Measurements from ENCODE around the gene PPP2R3A. TPM values are rescaled to one million over a fixed set of nuclear protein-coding genes. Genes with fewer than 3 reads are reported as not detected.
"Not testable (repeated sequence)": the region's sequence is repeated elsewhere in the genome, so short reads cannot be mapped to it uniquely, and the experiment has no call there.

The PPP2R3A gene
- total RNA-seq, 4 donors from 2014 or later: 34.7 to 73.4 (median 38.8) TPM

DNA sequence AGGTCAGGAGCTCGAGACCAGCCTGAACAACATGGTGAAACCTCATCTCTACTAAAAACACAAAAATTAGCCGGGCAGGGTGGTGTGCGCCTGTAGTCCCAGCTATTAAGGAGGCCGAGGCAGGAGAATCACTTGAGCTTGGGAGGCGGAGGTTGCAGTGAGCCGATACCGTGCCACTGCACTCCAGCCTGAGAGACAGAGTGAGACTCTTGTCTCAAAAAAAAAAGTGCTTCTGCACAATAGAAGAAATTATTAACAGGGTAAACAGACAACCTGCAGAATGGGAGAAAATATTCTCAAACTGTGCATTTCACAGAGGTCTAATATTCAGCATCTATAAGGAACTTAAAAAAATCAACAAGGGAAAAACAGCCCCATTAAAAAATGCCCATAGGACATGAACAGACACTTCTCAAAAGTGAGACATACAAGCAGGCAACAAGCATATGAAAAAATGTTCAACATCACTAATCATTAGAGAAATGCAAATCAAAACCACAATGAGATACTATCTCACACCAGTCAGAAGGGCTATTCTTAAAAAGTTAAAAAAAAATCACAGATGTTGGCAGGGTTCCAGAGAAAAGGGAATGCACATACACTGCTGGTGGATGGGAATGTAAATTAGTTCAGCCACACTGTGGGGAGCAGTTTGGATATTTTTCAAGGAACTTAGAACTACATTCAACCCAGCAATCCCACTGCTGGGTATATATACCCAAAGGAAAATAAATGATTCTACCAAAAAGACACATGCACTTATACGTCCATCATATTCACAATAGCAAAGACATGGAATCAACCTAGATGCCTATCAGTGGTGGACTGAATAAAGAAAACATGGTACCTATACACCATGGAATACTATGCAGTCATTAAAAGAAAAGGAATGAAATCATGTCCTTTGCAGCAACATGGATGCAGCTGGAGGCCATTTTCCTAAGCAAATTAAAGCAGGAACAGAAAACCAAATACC lies 155.1 kb downstream of the PPP2R3A start:
- no peaks in the 10 kb centered on the region for H3K36me3 ChIP-seq
- 92 to 97% methylated on average over 2 to 8 of the region's 8 CpGs for WGBS, 2 donors (ENCODE audit: low coverage in 1 of 2)
- H3K27ac ChIP-seq: no peak overlapping the region
- in situ Hi-C loops (cut with MboI; ENCODE audit: low pct_ligation_motif_present in 1 of 4, low pct_unique_long_range_greater_than_20kb in 1 of 4, low sequenced_read_pairs in 3 of 4): no loop called here
- DNase-seq: no peak
- no peak for TF ChIP-seq EP300 (IDR thresholded peaks at IDR 0.05; ENCODE audit: low read depth)
- H3K4me1 ChIP-seq: no peaks in the 10 kb centered on the region
- no peak overlapping the region for H3K4me3 ChIP-seq
- H3K27me3 ChIP-seq: no peaks in the 10 kb centered on the region
- intact Hi-C loops (cut with DNase I; ENCODE audit: low total_unique reads): no loop called here
- no peaks in the 10 kb centered on the region for H3K9me3 ChIP-seq

DNA sequence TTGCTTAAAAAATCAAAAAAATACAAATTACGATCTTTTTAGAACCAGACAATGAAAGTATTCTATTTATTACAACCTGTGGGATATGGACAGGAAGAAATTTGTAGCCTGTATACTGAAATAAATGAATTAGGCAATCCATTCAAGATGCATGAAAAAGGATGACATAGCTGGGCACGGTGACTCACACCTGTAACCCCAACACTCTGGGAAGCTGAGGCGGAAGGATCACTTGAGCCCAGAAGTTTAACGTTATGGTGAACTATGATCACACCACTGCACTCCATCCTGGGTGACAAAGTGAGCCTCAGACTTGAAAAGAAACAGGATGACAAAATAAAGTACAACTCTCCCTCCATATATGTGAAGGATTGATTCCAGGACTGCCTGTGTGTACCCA lies 156.5 kb downstream of the PPP2R3A start:
- no peaks in the 10 kb centered on the region for H3K4me1 ChIP-seq
- H3K27me3 ChIP-seq: no peaks in the 10 kb centered on the region
- intact Hi-C loops (cut with DNase I; ENCODE audit: low total_unique reads) (no loop called here), in situ Hi-C loops (cut with MboI; ENCODE audit: low pct_ligation_motif_present in 1 of 4, low pct_unique_long_range_greater_than_20kb in 1 of 4, low sequenced_read_pairs in 3 of 4) (no loop called here)
- 80 to 88% methylated on average over 3 to 4 of the region's 4 CpGs for WGBS, 2 donors (ENCODE audit: low coverage in 1 of 2)
- no peak for TF ChIP-seq POLR2AphosphoS5 (IDR thresholded peaks at IDR 0.05)
- no peak for TF ChIP-seq EP300 (IDR thresholded peaks at IDR 0.05; ENCODE audit: low read depth)
- TF ChIP-seq POLR2A (IDR thresholded peaks at IDR 0.05): no peak
- TF ChIP-seq, protein P1, sequence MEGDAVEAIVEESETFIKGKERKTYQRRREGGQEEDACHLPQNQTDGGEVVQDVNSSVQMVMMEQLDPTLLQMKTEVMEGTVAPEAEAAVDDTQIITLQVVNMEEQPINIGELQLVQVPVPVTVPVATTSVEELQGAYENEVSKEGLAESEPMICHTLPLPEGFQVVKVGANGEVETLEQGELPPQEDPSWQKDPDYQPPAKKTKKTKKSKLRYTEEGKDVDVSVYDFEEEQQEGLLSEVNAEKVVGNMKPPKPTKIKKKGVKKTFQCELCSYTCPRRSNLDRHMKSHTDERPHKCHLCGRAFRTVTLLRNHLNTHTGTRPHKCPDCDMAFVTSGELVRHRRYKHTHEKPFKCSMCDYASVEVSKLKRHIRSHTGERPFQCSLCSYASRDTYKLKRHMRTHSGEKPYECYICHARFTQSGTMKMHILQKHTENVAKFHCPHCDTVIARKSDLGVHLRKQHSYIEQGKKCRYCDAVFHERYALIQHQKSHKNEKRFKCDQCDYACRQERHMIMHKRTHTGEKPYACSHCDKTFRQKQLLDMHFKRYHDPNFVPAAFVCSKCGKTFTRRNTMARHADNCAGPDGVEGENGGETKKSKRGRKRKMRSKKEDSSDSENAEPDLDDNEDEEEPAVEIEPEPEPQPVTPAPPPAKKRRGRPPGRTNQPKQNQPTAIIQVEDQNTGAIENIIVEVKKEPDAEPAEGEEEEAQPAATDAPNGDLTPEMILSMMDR (IDR thresholded peaks at IDR 0.05): no peak
- DNase-seq: no peak
- H3K27ac ChIP-seq: no peak overlapping the region
- H3K4me3 ChIP-seq: no peak overlapping the region
- H3K36me3 ChIP-seq: peaks cover 0 to 5% (median 0%) of the 10 kb centered on the region in 4 donors
- H3K9me3 ChIP-seq: no peaks in the 10 kb centered on the region

DNA sequence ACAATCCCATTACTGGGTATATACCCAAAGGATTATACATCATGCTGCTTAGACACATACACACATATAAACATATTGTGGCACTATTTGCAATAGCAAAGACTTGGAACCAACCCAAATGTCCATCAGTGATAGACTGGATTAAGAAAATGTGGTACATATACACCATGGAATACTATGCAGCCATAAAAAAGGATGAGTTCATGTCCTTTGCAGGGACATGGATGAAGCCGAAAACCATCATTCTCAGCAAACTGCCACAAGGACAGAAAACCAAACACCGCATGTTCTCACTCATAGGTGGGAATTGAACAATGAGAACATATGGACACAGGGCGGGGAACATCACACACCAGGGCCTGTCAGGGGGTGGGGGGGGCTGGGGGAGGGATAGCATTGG lies 166.1 kb downstream of the PPP2R3A start:
- in situ Hi-C loops (cut with MboI; ENCODE audit: low pct_ligation_motif_present in 1 of 4, low pct_unique_long_range_greater_than_20kb in 1 of 4, low sequenced_read_pairs in 3 of 4); DNase-seq; H3K4me1 ChIP-seq; intact Hi-C loops (cut with DNase I; ENCODE audit: low total_unique reads); H3K4me3 ChIP-seq; H3K9me3 ChIP-seq; H3K36me3 ChIP-seq; H3K27me3 ChIP-seq; H3K27ac ChIP-seq: not testable (repeated sequence)
- 96% methylated on average over 3 of the region's 3 CpGs; no CpG with 5 or more reads in 1 of the 2 donors for WGBS, 2 donors (ENCODE audit: low coverage in 1 of 2)

DNA sequence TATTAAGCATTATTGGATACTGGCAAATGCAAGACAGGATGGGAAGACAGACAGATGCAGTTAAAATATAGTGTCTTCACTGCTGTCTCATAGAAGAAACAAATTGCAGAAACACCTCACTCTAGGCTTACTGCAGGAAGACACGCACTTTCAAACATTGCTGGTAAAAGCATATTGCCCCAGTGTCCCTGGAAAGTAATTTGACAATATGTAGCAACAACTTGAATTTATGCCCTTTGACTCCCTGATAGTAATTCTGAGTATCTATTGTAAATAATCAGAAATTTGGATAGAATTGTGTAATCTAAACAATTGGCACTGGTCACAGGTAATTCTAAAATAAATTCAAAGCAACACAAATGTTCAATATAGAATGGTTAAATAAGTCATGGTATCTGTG lies 168.6 kb downstream of the PPP2R3A start:
- no peak overlapping the region for H3K27ac ChIP-seq
- no peak for DNase-seq
- H3K27me3 ChIP-seq: no peaks in the 10 kb centered on the region
- WGBS, 2 donors (ENCODE audit: low coverage in 1 of 2): 86 to 96% methylated on average over 1 of the region's 1 CpG
- no peaks in the 10 kb centered on the region for H3K36me3 ChIP-seq
- no peaks in the 10 kb centered on the region for H3K4me1 ChIP-seq
- TF ChIP-seq, protein P1 (IDR thresholded peaks at IDR 0.05): no peak
- TF ChIP-seq POLR2AphosphoS5 (IDR thresholded peaks at IDR 0.05): no peak
- no peak for TF ChIP-seq POLR2A (IDR thresholded peaks at IDR 0.05)
- TF ChIP-seq EP300 (IDR thresholded peaks at IDR 0.05; ENCODE audit: low read depth): no peak
- no peak overlapping the region for H3K4me3 ChIP-seq
- in situ Hi-C loops (cut with MboI; ENCODE audit: low pct_ligation_motif_present in 1 of 4, low pct_unique_long_range_greater_than_20kb in 1 of 4, low sequenced_read_pairs in 3 of 4): no loop called here
- intact Hi-C loops (cut with DNase I; ENCODE audit: low total_unique reads): no loop called here
- no peaks in the 10 kb centered on the region for H3K9me3 ChIP-seq

DNA sequence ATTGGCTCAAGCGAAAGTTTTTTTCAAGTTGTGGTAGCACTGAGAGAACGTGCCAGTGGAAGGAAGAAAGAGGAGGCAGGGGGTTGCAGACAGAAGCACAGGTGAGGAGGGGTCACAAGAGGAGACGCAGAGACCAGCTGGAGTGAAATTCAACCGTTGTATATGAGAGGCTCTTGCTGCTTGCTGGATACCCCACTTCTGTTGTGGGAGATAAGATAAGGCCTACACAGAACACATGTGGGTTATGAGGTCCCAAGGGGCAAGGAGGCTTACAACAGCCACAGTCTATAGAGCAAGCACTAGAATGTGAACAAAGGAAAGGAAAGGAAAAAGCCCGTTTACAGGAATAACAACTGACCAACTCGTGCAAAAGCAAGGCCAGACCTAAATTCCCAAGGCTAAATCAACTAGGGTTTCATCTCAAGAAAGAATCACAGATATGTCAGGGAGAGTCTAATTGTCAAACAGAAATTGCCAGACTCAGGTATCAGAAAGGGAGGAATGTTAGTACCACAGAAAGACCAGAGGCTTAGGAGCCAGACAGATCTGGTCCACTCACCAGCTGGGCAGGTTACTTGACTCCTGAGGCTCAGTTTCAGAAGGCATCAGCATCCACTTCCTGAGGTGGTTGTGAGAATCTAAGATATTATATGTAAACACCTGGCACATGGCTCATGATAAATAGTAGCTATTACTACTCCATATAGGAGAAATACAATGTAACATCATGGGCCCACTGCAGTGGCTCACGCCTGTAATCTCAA lies 169.7 kb downstream of the PPP2R3A start:
- H3K4me3 ChIP-seq: no peak overlapping the region
- intact Hi-C loops (cut with DNase I; ENCODE audit: low total_unique reads): no loop called here
- H3K9me3 ChIP-seq: no peaks in the 10 kb centered on the region
- H3K27me3 ChIP-seq: no peaks in the 10 kb centered on the region
- no peaks in the 10 kb centered on the region for H3K36me3 ChIP-seq
- DNase-seq: no peak
- H3K27ac ChIP-seq: no peak overlapping the region
- H3K4me1 ChIP-seq: no peaks in the 10 kb centered on the region
- TF ChIP-seq POLR2A (IDR thresholded peaks at IDR 0.05) (no peak), POLR2AphosphoS5 (IDR thresholded peaks at IDR 0.05) (no peak), EP300 (IDR thresholded peaks at IDR 0.05; ENCODE audit: low read depth) (no peak)
- TF ChIP-seq, protein P1 (IDR thresholded peaks at IDR 0.05): no peak
- in situ Hi-C loops (cut with MboI; ENCODE audit: low pct_ligation_motif_present in 1 of 4, low pct_unique_long_range_greater_than_20kb in 1 of 4, low sequenced_read_pairs in 3 of 4): no loop called here
- 70% methylated on average over 4 to 7 of the region's 7 CpGs for WGBS, 2 donors (ENCODE audit: low coverage in 1 of 2)

Measured in transverse colon (tissue), 4 donors.